Measurements from ENCODE around the gene ZBTB33. TPM values are rescaled to one million over a fixed set of nuclear protein-coding genes. Genes with fewer than 3 reads are reported as not detected.

Gene ZBTB33
- total and polyA plus RNA-seq, 2 donors, result 4.9 to 28.1 TPM

- no peaks in the 10 kb centered on the region for H3K36me3 ChIP-seq (ENCODE audit: insufficient read depth)
- no peak overlapping the region for H3K27ac ChIP-seq (ENCODE audit: low read depth)
- WGBS, result 68% methylated on average over 8 of the region's 8 CpGs
- no peak overlapping the region for H3K4me3 ChIP-seq (ENCODE audit: low read depth, low read length)
- H3K4me1 ChIP-seq (ENCODE audit: insufficient read depth), result no peaks in the 10 kb centered on the region
- no peak for DNase-seq (ENCODE audit: extremely low spot score)
These were observed 53.6 kb downstream of the ZBTB33 start for GRCh38 chrX:120304256-120304655.

- no peak overlapping the region for H3K4me3 ChIP-seq (ENCODE audit: low read depth, low read length)
- no peak overlapping the region for H3K27ac ChIP-seq (ENCODE audit: low read depth)
- no peak for DNase-seq (ENCODE audit: extremely low spot score)
- WGBS, result 22% methylated on average over 11 of the region's 11 CpGs
- H3K4me1 ChIP-seq (ENCODE audit: insufficient read depth), result no peaks in the 10 kb centered on the region
- H3K36me3 ChIP-seq (ENCODE audit: insufficient read depth), result no peaks in the 10 kb centered on the region
These were observed 55.0 kb downstream of the ZBTB33 start for GRCh38 chrX:120305531-120306141.

GRCh38 chrX:120306630-120307029 lies 56.0 kb downstream of the ZBTB33 start:
- Histone ChIP-seq H3K27ac (ENCODE audit: low read depth) (no peak overlapping the region), H3K4me1 (ENCODE audit: insufficient read depth) (no peaks in the 10 kb centered on the region), H3K36me3 (ENCODE audit: insufficient read depth) (no peaks in the 10 kb centered on the region), H3K4me3 (ENCODE audit: low read depth, low read length) (no peak overlapping the region)
- 61% methylated on average over 2 of the region's 2 CpGs for WGBS
- no peak for DNase-seq (ENCODE audit: extremely low spot score)

Other genes with a start within 250 kb of the ZBTB33 start
- gene RHOXF2B, start 173.1 kb upstream of the ZBTB33 start, total RNA-seq, result not detected
- not detected for gene RHOXF2B, start 173.1 kb upstream of the ZBTB33 start, polyA plus RNA-seq
- not detected for gene RHOXF1, start 134.9 kb upstream of the ZBTB33 start, total RNA-seq
- gene RHOXF1, start 134.9 kb upstream of the ZBTB33 start, polyA plus RNA-seq, result not detected
- not detected for gene RHOXF2, start 92.2 kb upstream of the ZBTB33 start, total RNA-seq
- gene RHOXF2, start 92.2 kb upstream of the ZBTB33 start, polyA plus RNA-seq, result not detected
- 1.3 TPM for gene TMEM255A, start 60.6 kb downstream of the ZBTB33 start, total RNA-seq
- gene TMEM255A, start 60.6 kb downstream of the ZBTB33 start, polyA plus RNA-seq, result 3.2 TPM
- 9.9 TPM for gene ATP1B4, start 111.3 kb downstream of the ZBTB33 start, total RNA-seq
- gene ATP1B4, start 111.3 kb downstream of the ZBTB33 start, polyA plus RNA-seq, result not detected
- gene LAMP2, start 218.5 kb downstream of the ZBTB33 start, total RNA-seq, result 106 TPM
- gene LAMP2, start 218.5 kb downstream of the ZBTB33 start, polyA plus RNA-seq, result 76.9 TPM

Measured in urinary bladder (tissue), 4 donors.